ENCODE data around the gene PBX4.

GRCh38 chr19:19624032-19624570 is 5.6 kb upstream of the PBX4 start:
- TF ChIP-seq CTCF (IDR thresholded peaks at IDR 0.05) (no peak), POLR2A (IDR thresholded peaks at IDR 0.05) (no peak)

Measured in lower leg skin (tissue), 3 donors.